Activated CD4-positive, CD25-positive, alpha-beta regulatory T cell (primary cell): Measurements from ENCODE around the gene TMEM200A.

Source experiments
- DNase-seq, 4 experiments: peaks; one replicate each; lab custom pipeline; 2025; lab: John Stamatoyannopoulos, UW

Gene TMEM200A

GRCh38 chr6:130377915-130378314, 12.1 kb downstream of the TMEM200A start:
- DNase-seq = no peak

- DNase-seq = no peak
Observed at GRCh38 chr6:130379223-130379622, 13.4 kb downstream of the TMEM200A start.

- no peak for DNase-seq
Observed at GRCh38 chr6:130381012-130381411, 15.2 kb downstream of the TMEM200A start.

- no peak for DNase-seq
Observed at GRCh38 chr6:130381459-130382380, 15.9 kb downstream of the TMEM200A start.

GRCh38 chr6:130382872-130383490, 17.2 kb downstream of the TMEM200A start:
- DNase-seq = no peak

- no peak for DNase-seq
Observed at GRCh38 chr6:130385064-130385695, 19.4 kb downstream of the TMEM200A start.

GRCh38 chr6:130389142-130389541, 23.3 kb downstream of the TMEM200A start:
- no peak for DNase-seq

- DNase-seq = no peak
Observed at GRCh38 chr6:130390890-130391289, 25.1 kb downstream of the TMEM200A start.

GRCh38 chr6:130393306-130393705, 27.5 kb downstream of the TMEM200A start:
- DNase-seq = no peak

GRCh38 chr6:130394246-130394645, 28.4 kb downstream of the TMEM200A start:
- no peak for DNase-seq

GRCh38 chr6:130395164-130395563, 29.3 kb downstream of the TMEM200A start:
- no peak for DNase-seq

- DNase-seq = no peak
Observed at GRCh38 chr6:130396722-130397121, 30.9 kb downstream of the TMEM200A start.

GRCh38 chr6:130405549-130405948, 39.7 kb downstream of the TMEM200A start:
- DNase-seq = no peak

GRCh38 chr6:130407032-130407431, 41.2 kb downstream of the TMEM200A start:
- DNase-seq = no peak

- no peak for DNase-seq
Observed at GRCh38 chr6:130409418-130410100, 43.7 kb downstream of the TMEM200A start.

GRCh38 chr6:130411481-130411880, 45.7 kb downstream of the TMEM200A start:
- no peak for DNase-seq

- DNase-seq = no peak
Observed at GRCh38 chr6:130412556-130413290, 46.9 kb downstream of the TMEM200A start.

GRCh38 chr6:130417951-130418350, 52.1 kb downstream of the TMEM200A start:
- DNase-seq = no peak

GRCh38 chr6:130420911-130421310, 55.1 kb downstream of the TMEM200A start:
- DNase-seq = no peak

GRCh38 chr6:130421585-130421984, 55.8 kb downstream of the TMEM200A start:
- no peak for DNase-seq

GRCh38 chr6:130423044-130423443, 57.2 kb downstream of the TMEM200A start:
- DNase-seq = no peak

GRCh38 chr6:130424710-130425109, 58.9 kb downstream of the TMEM200A start:
- no peak for DNase-seq
